ENCODE data around the gene STEAP1.

STEAP1 gene

GRCh38 chr7:90194911-90195809, 40.9 kb downstream of the STEAP1 start:
- no peak for TF ChIP-seq FOXP2 (optimal IDR thresholded peaks at IDR 0.05; ENCODE audit: control extremely low read depth, extremely low read length, insufficient read depth)
- TF ChIP-seq EZH2 (IDR thresholded peaks at IDR 0.05), result no peak
- TF ChIP-seq POLR2AphosphoS5 (IDR thresholded peaks at IDR 0.05; ENCODE audit: borderline replicate concordance, low read depth, low read length), result no peak
- H3K9ac ChIP-seq (ENCODE audit: insufficient read length), result no peak overlapping the region
- no peak for DNase-seq (ENCODE audit: low read depth, low spot score)

GRCh38 chr7:90201500-90202195, 47.4 kb downstream of the STEAP1 start:
- no peak for TF ChIP-seq EZH2 (IDR thresholded peaks at IDR 0.05)
- TF ChIP-seq FOXP2 (optimal IDR thresholded peaks at IDR 0.05; ENCODE audit: control extremely low read depth, extremely low read length, insufficient read depth), result no peak
- no peak for TF ChIP-seq POLR2AphosphoS5 (IDR thresholded peaks at IDR 0.05; ENCODE audit: borderline replicate concordance, low read depth, low read length)
- Histone ChIP-seq H3K4me3 (no peak overlapping the region), H3K36me3 (ENCODE audit: insufficient read depth, low read length) (peaks cover 14% of the 10 kb centered on the region)

More at GRCh38 chr7:90194911-90195809, 40.9 kb downstream of the STEAP1 start:
- Histone ChIP-seq H3K9me3 (ENCODE audit: low read depth, low read length) (0 out of 2 replicates have a peak, but pooled peaks cover 8% of the 10 kb centered on the region), H3K4me3 (no peak overlapping the region), H3K36me3 (ENCODE audit: insufficient read depth, low read length) (peaks cover 3% of the 10 kb centered on the region; the same call in 1 of the 2 replicates), H3K27ac (no peak overlapping the region)

GRCh38 chr7:90207956-90208355, 53.7 kb downstream of the STEAP1 start:
- TF ChIP-seq EZH2 (IDR thresholded peaks at IDR 0.05) (no peak), FOXP2 (optimal IDR thresholded peaks at IDR 0.05; ENCODE audit: control extremely low read depth, extremely low read length, insufficient read depth) (no peak), POLR2AphosphoS5 (IDR thresholded peaks at IDR 0.05; ENCODE audit: borderline replicate concordance, low read depth, low read length) (peak; percentile 46; the same call in 1 of the 2 replicates)
- peaks cover 12% of the 10 kb centered on the region for H3K36me3 ChIP-seq (ENCODE audit: insufficient read depth, low read length)
- H3K27ac ChIP-seq, result peak overlapping the region; percentile 99
- peaks cover 3% of the 10 kb centered on the region; the same call in 1 of the 2 replicates for H3K9me3 ChIP-seq (ENCODE audit: low read depth, low read length)
- peak overlapping the region; percentile 30 for H3K9ac ChIP-seq (ENCODE audit: insufficient read length)
- no peak overlapping the region for H3K4me3 ChIP-seq
- peak; percentile 72 for DNase-seq (ENCODE audit: low read depth, low spot score)

More at GRCh38 chr7:90201500-90202195, 47.4 kb downstream of the STEAP1 start:
- peaks cover 7% of the 10 kb centered on the region; the same call in 1 of the 2 replicates for H3K9me3 ChIP-seq (ENCODE audit: low read depth, low read length)
- no peak overlapping the region for H3K27ac ChIP-seq
- no peak overlapping the region for H3K9ac ChIP-seq (ENCODE audit: insufficient read length)
- no peak for DNase-seq (ENCODE audit: low read depth, low spot score)

- DNase-seq (ENCODE audit: low read depth, low spot score), result peak; percentile 77
- H3K9me3 ChIP-seq (ENCODE audit: low read depth, low read length), result peaks cover 3% of the 10 kb centered on the region; the same call in 1 of the 2 replicates
Observed at GRCh38 chr7:90209776-90210175, 55.5 kb downstream of the STEAP1 start.

GRCh38 chr7:90210475-90210874, 56.2 kb downstream of the STEAP1 start:
- H3K4me3 ChIP-seq, result peak overlapping the region; percentile 93
- DNase-seq (ENCODE audit: low read depth, low spot score), result no peak
- peaks cover 27% of the 10 kb centered on the region for H3K36me3 ChIP-seq (ENCODE audit: insufficient read depth, low read length)
- H3K27ac ChIP-seq, result peak overlapping the region; percentile 98
- H3K9me3 ChIP-seq (ENCODE audit: low read depth, low read length), result peaks cover 3% of the 10 kb centered on the region; the same call in 1 of the 2 replicates
- TF ChIP-seq EZH2 (IDR thresholded peaks at IDR 0.05) (no peak), FOXP2 (optimal IDR thresholded peaks at IDR 0.05; ENCODE audit: control extremely low read depth, extremely low read length, insufficient read depth) (no peak), POLR2AphosphoS5 (IDR thresholded peaks at IDR 0.05; ENCODE audit: borderline replicate concordance, low read depth, low read length) (peak; percentile 32; the same call in 1 of the 2 replicates)
- H3K9ac ChIP-seq (ENCODE audit: insufficient read length), result peak overlapping the region; percentile 100

More at GRCh38 chr7:90209776-90210175, 55.5 kb downstream of the STEAP1 start:
- peak overlapping the region; percentile 100 for H3K9ac ChIP-seq (ENCODE audit: insufficient read length)
- H3K27ac ChIP-seq, result peak overlapping the region; percentile 98
- peak overlapping the region; percentile 93 for H3K4me3 ChIP-seq
- H3K36me3 ChIP-seq (ENCODE audit: insufficient read depth, low read length), result peaks cover 22% of the 10 kb centered on the region
- no peak for TF ChIP-seq FOXP2 (optimal IDR thresholded peaks at IDR 0.05; ENCODE audit: control extremely low read depth, extremely low read length, insufficient read depth)

GRCh38 chr7:90210981-90211380, 56.7 kb downstream of the STEAP1 start:
- no peak for DNase-seq (ENCODE audit: low read depth, low spot score)
- H3K27ac ChIP-seq, result peak overlapping the region; percentile 98
- H3K4me3 ChIP-seq, result peak overlapping the region; percentile 93
- peak overlapping the region; percentile 100 for H3K9ac ChIP-seq (ENCODE audit: insufficient read length)
- H3K36me3 ChIP-seq (ENCODE audit: insufficient read depth, low read length), result peaks cover 27% of the 10 kb centered on the region
- TF ChIP-seq EZH2 (IDR thresholded peaks at IDR 0.05) (no peak), POLR2AphosphoS5 (IDR thresholded peaks at IDR 0.05; ENCODE audit: borderline replicate concordance, low read depth, low read length) (no peak), FOXP2 (optimal IDR thresholded peaks at IDR 0.05; ENCODE audit: control extremely low read depth, extremely low read length, insufficient read depth) (no peak)
- peaks cover 3% of the 10 kb centered on the region; the same call in 1 of the 2 replicates for H3K9me3 ChIP-seq (ENCODE audit: low read depth, low read length)

GRCh38 chr7:90211391-90212148, 57.3 kb downstream of the STEAP1 start, which contains the start of gene STEAP2:
TSS of gene STEAP2 (plus strand) at chr7:90211740. CDS start at chr7:90225083, 13,343 bp downstream.
- Histone ChIP-seq H3K36me3 (ENCODE audit: insufficient read depth, low read length) (peaks cover 29% of the 10 kb centered on the region), H3K27ac (peak within 1 kb of the TSS; percentile 98), H3K9me3 (ENCODE audit: low read depth, low read length) (no peaks in the 10 kb centered on the region; the same call in 1 of the 2 replicates), H3K4me3 (peak within 1 kb of the TSS; percentile 93), H3K9ac (ENCODE audit: insufficient read length) (peak within 1 kb of the TSS; percentile 100)
- no peak for DNase-seq (ENCODE audit: low read depth, low spot score)
- TF ChIP-seq POLR2AphosphoS5 (IDR thresholded peaks at IDR 0.05; ENCODE audit: borderline replicate concordance, low read depth, low read length) (peak; percentile 91), EZH2 (IDR thresholded peaks at IDR 0.05) (no peak), FOXP2 (optimal IDR thresholded peaks at IDR 0.05; ENCODE audit: control extremely low read depth, extremely low read length, insufficient read depth) (no peak)

All from SK-N-MC (cell line).